Fibroblast of mammary gland (primary cell): ENCODE data around the gene CFAP92.

Experiments used
- DNase-seq: peaks from one replicate; pipeline ENCODE4 v3.0.0-alpha.2; 2010; ENCODE audit warnings: low read depth
- H3K4me3 ChIP-seq: 2 replicates; pipeline ENCODE4 v1.5.1; 2011; ENCODE audit warnings: low read depth, mild to moderate bottlenecking, low read length, moderate library complexity; ENCODE audit not compliant: control insufficient read depth
- TF ChIP-seq, protein P1 (sequence below): conservative IDR thresholded peaks from 2 replicates; pipeline ENCODE4 v1.5.1; 2011; ENCODE audit warnings: low read depth, low read length, inconsistent platforms; ENCODE audit not compliant: control insufficient read depth, insufficient read depth

Gene CFAP92

DNA sequence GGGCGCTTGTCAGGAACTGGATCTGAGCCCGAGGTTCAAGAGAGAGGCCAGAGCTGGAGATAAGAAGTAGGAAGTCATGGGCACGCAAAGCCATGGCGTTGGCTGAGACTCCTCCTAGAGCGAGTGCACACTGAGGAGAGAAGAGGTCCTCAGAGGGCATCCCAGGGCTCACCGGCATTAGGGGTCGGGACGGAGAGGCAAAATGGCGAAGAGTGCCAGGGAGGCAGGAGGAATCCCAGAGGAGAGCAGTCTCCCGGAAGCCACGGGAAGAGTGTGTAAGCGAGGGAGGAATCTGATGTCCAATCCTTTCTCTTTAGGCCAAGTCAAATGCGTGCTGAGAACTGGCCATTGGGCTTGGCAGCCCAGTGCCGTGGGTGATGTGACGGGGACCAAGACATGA lies 31.2 kb upstream of the CFAP92 start:
- TF ChIP-seq, protein P1, sequence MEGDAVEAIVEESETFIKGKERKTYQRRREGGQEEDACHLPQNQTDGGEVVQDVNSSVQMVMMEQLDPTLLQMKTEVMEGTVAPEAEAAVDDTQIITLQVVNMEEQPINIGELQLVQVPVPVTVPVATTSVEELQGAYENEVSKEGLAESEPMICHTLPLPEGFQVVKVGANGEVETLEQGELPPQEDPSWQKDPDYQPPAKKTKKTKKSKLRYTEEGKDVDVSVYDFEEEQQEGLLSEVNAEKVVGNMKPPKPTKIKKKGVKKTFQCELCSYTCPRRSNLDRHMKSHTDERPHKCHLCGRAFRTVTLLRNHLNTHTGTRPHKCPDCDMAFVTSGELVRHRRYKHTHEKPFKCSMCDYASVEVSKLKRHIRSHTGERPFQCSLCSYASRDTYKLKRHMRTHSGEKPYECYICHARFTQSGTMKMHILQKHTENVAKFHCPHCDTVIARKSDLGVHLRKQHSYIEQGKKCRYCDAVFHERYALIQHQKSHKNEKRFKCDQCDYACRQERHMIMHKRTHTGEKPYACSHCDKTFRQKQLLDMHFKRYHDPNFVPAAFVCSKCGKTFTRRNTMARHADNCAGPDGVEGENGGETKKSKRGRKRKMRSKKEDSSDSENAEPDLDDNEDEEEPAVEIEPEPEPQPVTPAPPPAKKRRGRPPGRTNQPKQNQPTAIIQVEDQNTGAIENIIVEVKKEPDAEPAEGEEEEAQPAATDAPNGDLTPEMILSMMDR = no peak
- H3K4me3 ChIP-seq = no peak overlapping the region
- no peak for DNase-seq

DNA sequence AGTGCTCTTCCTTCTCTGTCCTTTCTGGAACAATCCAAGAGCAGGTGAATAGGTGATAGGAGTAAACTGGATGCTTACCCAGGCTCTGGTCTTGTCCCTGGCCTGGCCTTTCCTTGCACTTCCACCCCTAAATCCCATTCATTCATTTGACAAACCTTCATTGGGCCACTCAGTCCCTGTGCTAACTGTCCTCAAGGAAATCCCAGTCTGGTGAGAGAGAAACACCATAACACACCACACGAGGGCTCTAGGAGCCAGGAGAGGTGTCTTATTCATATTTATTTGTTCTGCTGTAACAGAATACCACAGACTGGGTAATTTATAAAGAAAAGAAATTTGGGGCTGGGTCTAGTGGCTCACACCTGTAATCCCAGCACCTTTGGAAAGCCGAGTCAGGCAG lies 30.0 kb upstream of the CFAP92 start:
- H3K4me3 ChIP-seq = no peak overlapping the region
- DNase-seq = peak; percentile 21
- TF ChIP-seq, protein P1 = peak; percentile 18

- no peak for DNase-seq
- no peak overlapping the region for H3K4me3 ChIP-seq
- TF ChIP-seq, protein P1 = no peak
Observed at GRCh38 chr3:129023008-129023358, 29.1 kb upstream of the CFAP92 start.

GRCh38 chr3:129022114-129023007 lies 28.5 kb upstream of the CFAP92 start:
- TF ChIP-seq, protein P1 = no peak

GRCh38 chr3:129021140-129021551 lies 27.3 kb upstream of the CFAP92 start:
- TF ChIP-seq, protein P1 = no peak
- DNase-seq = peak; percentile 52
- H3K4me3 ChIP-seq = no peak overlapping the region

More at GRCh38 chr3:129022114-129023007, 28.5 kb upstream of the CFAP92 start:
- no peak overlapping the region for H3K4me3 ChIP-seq
- peak; percentile 61 for DNase-seq

DNA sequence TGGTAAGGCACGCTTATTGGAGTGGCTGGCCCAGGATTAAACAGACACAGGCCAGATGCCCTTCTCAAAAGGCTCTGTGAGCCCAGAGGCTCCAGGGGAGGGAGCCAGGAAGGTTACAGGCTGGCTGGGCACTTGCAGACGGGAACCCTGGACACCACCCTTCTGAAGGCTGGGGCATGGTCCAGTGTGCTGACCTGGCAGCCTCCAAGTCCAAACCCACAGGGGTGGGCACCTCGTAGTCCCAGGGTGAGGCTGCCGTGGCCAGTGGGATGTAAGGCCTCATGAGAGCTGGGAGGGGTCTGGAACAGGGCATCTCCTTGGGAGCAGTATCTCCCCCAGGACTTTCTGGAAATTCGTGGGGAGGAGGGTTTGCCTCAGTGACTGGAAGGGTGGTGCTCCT lies 26.8 kb upstream of the CFAP92 start:
- TF ChIP-seq, protein P1 = no peak
- H3K4me3 ChIP-seq = no peak overlapping the region
- DNase-seq = no peak
